Tibial artery (tissue), 4 donors: Measurements from ENCODE around the gene MT1E.
"Not testable (repeated sequence)": the region's sequence is repeated elsewhere in the genome, so short reads cannot be mapped to it uniquely, and the experiment has no call there.

Source experiments
- DNase-seq, 2 donors: peaks; one replicate each; pipeline ENCODE4 v3.0.0-alpha.2; 2019
- H3K27ac ChIP-seq, 2 donors: fragments of 200-600 bp; sonication (generic) in 1 of 2; 1 replicate in 1 of 2; 2 replicates in 1 of 2; pipeline ENCODE4 v1.5.1; 2018 to 2019; ENCODE audit warnings: mild to moderate bottlenecking in 1 of 2
- H3K27me3 ChIP-seq, 2 donors: fragments of 200-600 bp; sonication (generic) in 1 of 2; one replicate each; pipeline versions ENCODE4 v1.5.1 to v1.6.0; 2016 to 2019
- H3K36me3 ChIP-seq, 3 donors: fragments of 200-600 bp; sonication (generic) in 2 of 3; one replicate each; pipeline ENCODE4 v1.5.1; 2016 to 2019; ENCODE audit warnings: mild to moderate bottlenecking in 2 of 3
- H3K4me1 ChIP-seq, 4 donors: fragments of 200-600 bp; sonication (generic) in 2 of 4; 1 replicate in 3 of 4; 2 replicates in 1 of 4; pipeline ENCODE4 v1.5.1; 2016 to 2019
- H3K4me3 ChIP-seq, 2 donors: fragments of 200-600 bp; sonication (generic) in 1 of 2; 1 replicate in 1 of 2; 2 replicates in 1 of 2; pipeline ENCODE4 v1.5.1; 2018 to 2019; ENCODE audit warnings: mild to moderate bottlenecking in 2 of 2
- H3K9me3 ChIP-seq, 3 donors: fragments of 200-600 bp; sonication (generic) in 1 of 3; one replicate each; pipeline ENCODE4 v1.5.1; 2016 to 2019
- intact Hi-C: fragments of 100-400 bp; cut with DNase I; formaldehyde crosslinking; loops from one replicate; pipeline ENCODE4 v1.15.0; 2023; ENCODE audit warnings: low total_unique reads
- TF ChIP-seq, protein P1 (sequence below), 2 experiments: fragments of 200-600 bp in 1 of 2; fragments of 450-650 bp in 1 of 2; IDR thresholded peaks; one replicate each; pipeline ENCODE4 v1.5.1; 2017 to 2019; ENCODE audit warnings: antibody characterized with exemption in 2 of 2, mild to moderate bottlenecking in 1 of 2, moderate library complexity in 1 of 2

Gene MT1E

DNA sequence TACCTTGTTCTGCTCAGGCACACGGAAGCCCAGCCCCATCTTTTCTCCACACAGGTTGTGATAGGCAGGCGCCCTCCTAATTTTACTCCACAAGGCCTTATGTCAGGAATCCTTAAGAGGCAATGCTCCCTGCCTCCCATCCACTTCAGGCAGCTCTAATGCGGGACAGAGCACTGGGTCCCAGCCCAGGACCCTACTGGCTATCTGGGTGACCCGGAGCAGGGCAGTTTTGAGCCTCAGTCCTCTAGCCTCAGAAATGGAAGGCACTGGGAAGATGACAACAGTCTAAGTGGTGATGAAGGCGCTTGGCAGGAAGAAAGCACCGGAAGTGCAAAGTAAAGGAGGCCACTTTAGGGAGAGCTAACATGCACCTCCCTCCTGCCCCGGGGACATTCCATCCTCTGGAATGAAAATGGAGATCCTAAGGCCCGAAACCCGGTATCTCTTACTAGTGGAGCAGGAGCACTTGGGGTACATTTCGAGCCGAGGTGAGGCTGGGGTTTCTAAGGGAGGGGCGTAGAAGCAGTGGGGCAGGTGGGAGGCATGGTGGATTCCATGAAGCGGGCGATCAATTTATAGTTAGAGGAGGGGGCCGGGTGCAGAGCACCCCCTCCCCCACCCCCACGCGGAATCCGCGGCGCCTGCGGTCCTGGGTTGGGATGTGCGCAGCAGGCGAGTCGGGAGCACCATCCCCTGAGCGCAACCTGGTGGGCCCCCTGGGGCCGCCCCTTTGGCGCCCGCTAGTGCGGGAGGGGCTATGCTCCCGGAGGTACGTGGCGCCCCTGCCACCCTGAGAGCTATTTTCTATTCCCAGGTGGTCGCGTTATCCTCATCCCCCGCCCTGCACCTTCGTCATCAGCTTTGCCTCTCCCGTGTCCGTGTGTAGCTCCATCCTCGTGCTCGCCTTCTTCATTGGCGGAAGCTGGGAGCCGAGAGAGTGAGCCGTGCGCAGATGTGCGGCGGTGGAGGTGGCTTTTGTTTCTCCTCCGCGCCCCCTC, 37.1 kb downstream of the MT1E start:
- H3K36me3 ChIP-seq = no peaks in the 10 kb centered on the region
- DNase-seq = no peak

DNA sequence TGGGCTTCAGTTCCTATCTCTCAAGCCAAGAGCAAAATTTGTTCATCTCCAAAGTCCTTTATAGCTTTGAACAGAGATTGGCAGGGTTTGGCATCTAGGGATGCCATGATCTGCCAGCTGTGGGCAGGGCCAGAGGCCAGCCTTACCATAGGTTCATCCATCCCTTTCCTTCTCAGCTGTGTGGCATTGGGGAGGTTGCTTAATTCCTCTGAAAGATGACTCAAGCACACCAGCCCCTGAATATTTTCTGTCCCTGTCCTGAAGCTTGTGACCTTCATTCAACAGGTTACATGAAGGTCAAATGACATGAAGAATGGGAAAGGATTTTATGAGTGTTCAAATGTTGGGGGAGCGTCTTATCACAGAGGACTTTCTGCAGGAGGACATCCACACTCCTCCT, 38.9 kb downstream of the MT1E start:
- Histone ChIP-seq H3K36me3 (no peaks in the 10 kb centered on the region), H3K27me3 (peaks cover 3 to 85% of the 10 kb centered on the region in 2 donors), H3K4me1 (peaks cover 0 to 24% (median 20%) of the 10 kb centered on the region in 4 donors), H3K4me3 (no peak overlapping the region), H3K9me3 (no peaks in the 10 kb centered on the region), H3K27ac (no peak overlapping the region)
- TF ChIP-seq, protein P1, sequence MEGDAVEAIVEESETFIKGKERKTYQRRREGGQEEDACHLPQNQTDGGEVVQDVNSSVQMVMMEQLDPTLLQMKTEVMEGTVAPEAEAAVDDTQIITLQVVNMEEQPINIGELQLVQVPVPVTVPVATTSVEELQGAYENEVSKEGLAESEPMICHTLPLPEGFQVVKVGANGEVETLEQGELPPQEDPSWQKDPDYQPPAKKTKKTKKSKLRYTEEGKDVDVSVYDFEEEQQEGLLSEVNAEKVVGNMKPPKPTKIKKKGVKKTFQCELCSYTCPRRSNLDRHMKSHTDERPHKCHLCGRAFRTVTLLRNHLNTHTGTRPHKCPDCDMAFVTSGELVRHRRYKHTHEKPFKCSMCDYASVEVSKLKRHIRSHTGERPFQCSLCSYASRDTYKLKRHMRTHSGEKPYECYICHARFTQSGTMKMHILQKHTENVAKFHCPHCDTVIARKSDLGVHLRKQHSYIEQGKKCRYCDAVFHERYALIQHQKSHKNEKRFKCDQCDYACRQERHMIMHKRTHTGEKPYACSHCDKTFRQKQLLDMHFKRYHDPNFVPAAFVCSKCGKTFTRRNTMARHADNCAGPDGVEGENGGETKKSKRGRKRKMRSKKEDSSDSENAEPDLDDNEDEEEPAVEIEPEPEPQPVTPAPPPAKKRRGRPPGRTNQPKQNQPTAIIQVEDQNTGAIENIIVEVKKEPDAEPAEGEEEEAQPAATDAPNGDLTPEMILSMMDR (IDR thresholded peaks at IDR 0.05) = no peak
- intact Hi-C loops = no loop called here
- no peak for DNase-seq

More for the DNA sequence above, 37.1 kb downstream of the MT1E start:
- Histone ChIP-seq H3K9me3 (no peaks in the 10 kb centered on the region), H3K4me1 (peaks cover 0 to 28% (median 15%) of the 10 kb centered on the region in 4 donors), H3K4me3 (no peak overlapping the region), H3K27ac (no peak overlapping the region), H3K27me3 (peaks cover 0 to 79% of the 10 kb centered on the region in 2 donors)
- intact Hi-C loops = no loop called here
- TF ChIP-seq, protein P1 (IDR thresholded peaks at IDR 0.05) = no peak

DNA sequence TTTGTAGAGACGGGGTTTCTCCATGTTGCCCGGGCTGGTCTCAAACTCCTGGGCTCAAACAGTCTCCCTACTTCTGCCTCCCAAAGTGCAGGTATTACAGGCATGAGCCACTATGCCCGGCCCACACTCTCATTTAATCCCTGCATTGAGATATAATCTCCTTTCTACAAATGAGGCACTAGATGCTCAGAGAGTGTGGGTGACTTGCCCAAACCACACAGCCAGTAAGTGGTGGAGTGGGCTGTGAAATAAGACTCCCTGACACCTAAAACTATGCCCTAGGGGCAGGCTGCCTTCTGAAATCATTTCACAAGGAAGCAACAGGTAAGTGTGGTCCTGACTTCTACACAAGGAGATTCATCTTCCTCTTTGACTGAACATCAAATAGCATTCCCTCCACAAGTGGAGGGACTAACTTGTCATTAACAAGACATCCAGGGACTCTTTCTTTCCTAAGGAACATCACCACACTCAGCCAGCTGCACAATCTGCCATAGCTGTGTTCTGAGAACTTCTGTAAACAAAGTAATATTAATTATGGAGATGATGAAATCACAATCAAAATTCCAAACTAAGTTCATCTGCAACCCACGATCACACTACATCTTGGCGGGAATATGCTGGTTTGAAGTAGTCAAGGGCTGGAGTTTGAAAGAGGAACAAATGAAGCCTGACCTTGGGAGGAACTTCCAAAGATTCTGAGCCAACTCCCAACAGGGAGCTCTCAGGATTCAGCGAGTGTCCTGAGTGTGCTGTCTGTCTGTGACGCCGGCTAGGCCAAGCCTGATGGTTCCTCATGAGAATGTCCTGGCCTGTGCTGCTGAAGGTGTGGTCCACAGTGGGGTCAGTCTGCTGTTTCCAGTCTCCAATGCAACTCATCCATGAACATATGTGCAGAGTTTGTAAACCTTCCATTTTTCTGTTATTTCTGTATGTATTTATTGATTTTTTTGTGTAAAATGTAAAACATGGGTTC, 40.0 kb downstream of the MT1E start:
- not testable (repeated sequence) for H3K9me3 ChIP-seq, H3K4me3 ChIP-seq, H3K27ac ChIP-seq, H3K36me3 ChIP-seq, DNase-seq
- H3K27me3 ChIP-seq = peaks cover 3 to 90% of the 10 kb centered on the region in 2 donors
- intact Hi-C loops = loop anchor here (5.0 kb wide), 1 partner anchor 37 kb away; no protein-coding TSS in a partner anchor
- H3K4me1 ChIP-seq = peaks cover 0 to 28% (median 23%) of the 10 kb centered on the region in 4 donors

DNA sequence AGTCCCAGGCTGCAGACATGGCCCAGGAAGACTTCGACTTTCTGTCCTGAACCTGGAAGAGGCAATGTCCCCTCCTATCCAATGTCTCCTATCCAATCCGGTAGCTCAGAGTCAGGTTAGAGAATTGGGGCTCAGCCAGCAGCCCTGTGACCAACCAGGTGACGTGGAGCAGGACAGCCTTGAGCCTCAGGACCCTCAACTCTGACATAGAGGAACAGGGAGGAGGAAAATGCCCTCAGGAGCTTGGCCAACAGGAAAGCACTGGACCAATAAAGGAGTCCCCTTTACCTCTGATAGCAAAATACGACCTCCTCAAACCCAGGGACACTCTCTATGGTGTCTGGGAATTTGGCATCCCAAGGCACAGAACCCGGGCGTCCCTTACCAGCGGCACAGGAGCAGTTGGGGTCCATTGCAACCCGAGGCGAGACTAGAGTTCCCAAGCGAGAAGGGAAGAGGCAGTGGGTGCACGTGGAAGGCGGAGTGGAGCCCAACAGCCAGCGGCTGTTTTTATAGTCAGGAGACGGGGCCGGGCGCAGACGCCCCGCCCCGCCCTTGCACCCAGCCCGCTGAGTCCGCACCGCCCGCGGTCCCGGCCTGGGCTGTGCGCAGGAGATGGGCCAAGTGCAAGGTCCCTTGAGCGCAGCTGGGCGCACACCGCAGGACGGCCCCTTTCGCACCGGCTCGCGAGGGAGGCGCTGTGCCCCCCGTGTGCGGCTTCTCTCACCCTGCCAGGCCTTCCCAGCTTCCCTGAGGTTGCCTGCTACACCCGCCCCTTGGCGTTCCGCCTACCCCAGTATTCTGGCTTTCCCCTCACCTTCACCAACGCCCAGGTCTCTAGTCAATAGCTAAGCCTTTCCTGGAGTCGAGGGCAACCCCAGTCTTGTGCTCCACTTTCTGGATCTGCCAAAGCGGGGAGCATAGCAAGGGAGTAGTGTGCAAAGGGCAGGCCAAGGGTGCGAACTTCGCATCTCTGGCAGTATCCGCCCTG, 42.3 kb downstream of the MT1E start, which contains the start of gene MT1G:
MT1G (minus strand) TSS at position 485 of the 991 bp plus-strand sequence; CDS start at position 413, 72 bp downstream.
- peaks cover 0 to 24% (median 19%) of the 10 kb centered on the region in 4 donors for H3K4me1 ChIP-seq
- H3K4me3 ChIP-seq = peak within 1 kb of the TSS in 1 of 2 donors; percentile 28
- H3K9me3 ChIP-seq = no peaks in the 10 kb centered on the region
- TF ChIP-seq, protein P1 (IDR thresholded peaks at IDR 0.05) = no peak
- peaks cover 3 to 90% of the 10 kb centered on the region in 2 donors for H3K27me3 ChIP-seq
- H3K27ac ChIP-seq = no peak within 1 kb of the TSS
- H3K36me3 ChIP-seq = no peaks in the 10 kb centered on the region
- peak in 1 of 2 donors; percentile 76 for DNase-seq
- intact Hi-C loops = loop anchor here (5.0 kb wide), 1 partner anchor 34 kb away; no protein-coding TSS in a partner anchor
